Hepatocyte (in vitro differentiated cells): ENCODE measurements around the gene TBC1D26.

Experiments used
- EZH2 ChIP-seq: fragments of 200-600 bp; sonication (generic); IDR thresholded peaks from 2 replicates; pipeline ENCODE4 v1.6.1; 2016; ENCODE audit warnings: antibody characterized with exemption, mild to moderate bottlenecking, borderline replicate concordance
- TF ChIP-seq, protein P1 (sequence below): fragments of 200-600 bp; sonication (generic); IDR thresholded peaks from 2 replicates; pipeline ENCODE4 v1.5.1; 2016; ENCODE audit warnings: antibody characterized with exemption, mild to moderate bottlenecking; ENCODE audit not compliant: poor library complexity

- TF ChIP-seq, protein P1, sequence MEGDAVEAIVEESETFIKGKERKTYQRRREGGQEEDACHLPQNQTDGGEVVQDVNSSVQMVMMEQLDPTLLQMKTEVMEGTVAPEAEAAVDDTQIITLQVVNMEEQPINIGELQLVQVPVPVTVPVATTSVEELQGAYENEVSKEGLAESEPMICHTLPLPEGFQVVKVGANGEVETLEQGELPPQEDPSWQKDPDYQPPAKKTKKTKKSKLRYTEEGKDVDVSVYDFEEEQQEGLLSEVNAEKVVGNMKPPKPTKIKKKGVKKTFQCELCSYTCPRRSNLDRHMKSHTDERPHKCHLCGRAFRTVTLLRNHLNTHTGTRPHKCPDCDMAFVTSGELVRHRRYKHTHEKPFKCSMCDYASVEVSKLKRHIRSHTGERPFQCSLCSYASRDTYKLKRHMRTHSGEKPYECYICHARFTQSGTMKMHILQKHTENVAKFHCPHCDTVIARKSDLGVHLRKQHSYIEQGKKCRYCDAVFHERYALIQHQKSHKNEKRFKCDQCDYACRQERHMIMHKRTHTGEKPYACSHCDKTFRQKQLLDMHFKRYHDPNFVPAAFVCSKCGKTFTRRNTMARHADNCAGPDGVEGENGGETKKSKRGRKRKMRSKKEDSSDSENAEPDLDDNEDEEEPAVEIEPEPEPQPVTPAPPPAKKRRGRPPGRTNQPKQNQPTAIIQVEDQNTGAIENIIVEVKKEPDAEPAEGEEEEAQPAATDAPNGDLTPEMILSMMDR, result no peak
- no peak for TF ChIP-seq EZH2
These were observed 48.1 kb downstream of the TBC1D26 start for GRCh38 chr17:15780188-15780587.
